GM12892 (cell line): ENCODE results near the gene PSMC1.
A peak's percentile ranks its signal among the peaks of the same experiment; 100 is the strongest.

ENCODE experiments used
- DNase-seq: peaks from one replicate; pipeline ENCODE4 v3.0.0; 2011; ENCODE audit not compliant: insufficient read length
- FAIRE-seq: peaks from 2 replicates; lab custom pipeline; 2011; peaks lifted over from hg19 to GRCh38; lab: Jason Lieb, UNC
- POLR2A ChIP-seq: IDR thresholded peaks from 2 replicates; pipeline ENCODE4 v1.6.1; 2011; ENCODE audit warnings: low read depth, low read length, control low read depth
- POLR2AphosphoS5 ChIP-seq: IDR thresholded peaks from 2 replicates; pipeline ENCODE4 v1.6.1; 2011; ENCODE audit warnings: low read depth, low read length, control low read depth
- TAF1 ChIP-seq: IDR thresholded peaks from 2 replicates; pipeline ENCODE4 v1.6.1; 2011; ENCODE audit warnings: low read depth, mild to moderate bottlenecking, control low read depth, low read length, borderline replicate concordance

PSMC1 gene

DNA sequence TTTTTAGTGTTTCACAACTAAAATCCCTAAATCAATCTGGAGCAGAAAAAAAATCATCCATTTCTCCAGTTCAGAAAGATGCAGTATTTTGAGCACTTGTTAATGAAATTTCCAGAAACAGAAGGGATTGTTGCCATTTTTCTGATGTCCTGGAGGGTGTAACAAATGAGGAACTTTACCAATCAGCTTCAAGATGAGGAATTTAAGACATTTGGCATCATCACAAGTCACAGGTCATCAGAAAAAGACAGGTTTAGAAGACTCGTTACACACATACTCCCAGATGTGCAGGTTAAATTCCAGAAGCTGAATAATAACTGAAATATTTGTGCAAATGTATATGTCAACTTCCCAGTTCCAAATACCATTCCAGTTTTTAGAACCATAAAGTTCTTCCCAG, 482 bp upstream of the PSMC1 start:
- TF ChIP-seq POLR2A = no peak
- no peak for TF ChIP-seq POLR2AphosphoS5
- no peak for TF ChIP-seq TAF1
- DNase-seq = no peak
- peak; percentile 14 for FAIRE-seq

- no peak for TF ChIP-seq POLR2A
- TF ChIP-seq POLR2AphosphoS5 = no peak
- TF ChIP-seq TAF1 = no peak
- DNase-seq (no peak), FAIRE-seq (no peak)
Measured at GRCh38 chr14:90263748-90264449, 7.5 kb downstream of the PSMC1 start.

- no peak for FAIRE-seq
- no peak for DNase-seq
- TF ChIP-seq POLR2A (no peak), POLR2AphosphoS5 (no peak; the same call in 1 of the 2 replicates), TAF1 (no peak)
Measured at GRCh38 chr14:90266441-90267154, 10.2 kb downstream of the PSMC1 start.

- no peak for FAIRE-seq
- no peak for TF ChIP-seq POLR2A
- TF ChIP-seq POLR2AphosphoS5 = no peak
- TF ChIP-seq TAF1 = no peak
Measured at GRCh38 chr14:90268420-90268819, 12.1 kb downstream of the PSMC1 start.

GRCh38 chr14:90272523-90272922, 16.2 kb downstream of the PSMC1 start:
- no peak for FAIRE-seq
- no peak for DNase-seq
- no peak for TF ChIP-seq POLR2AphosphoS5
- no peak for TF ChIP-seq POLR2A
- no peak for TF ChIP-seq TAF1

More at GRCh38 chr14:90268420-90268819, 12.1 kb downstream of the PSMC1 start:
- DNase-seq = no peak

GRCh38 chr14:90273532-90273931, 17.2 kb downstream of the PSMC1 start:
- no peak for FAIRE-seq
- TF ChIP-seq TAF1 (no peak), POLR2A (no peak), POLR2AphosphoS5 (no peak; the same call in 1 of the 2 replicates)
- no peak for DNase-seq

DNA sequence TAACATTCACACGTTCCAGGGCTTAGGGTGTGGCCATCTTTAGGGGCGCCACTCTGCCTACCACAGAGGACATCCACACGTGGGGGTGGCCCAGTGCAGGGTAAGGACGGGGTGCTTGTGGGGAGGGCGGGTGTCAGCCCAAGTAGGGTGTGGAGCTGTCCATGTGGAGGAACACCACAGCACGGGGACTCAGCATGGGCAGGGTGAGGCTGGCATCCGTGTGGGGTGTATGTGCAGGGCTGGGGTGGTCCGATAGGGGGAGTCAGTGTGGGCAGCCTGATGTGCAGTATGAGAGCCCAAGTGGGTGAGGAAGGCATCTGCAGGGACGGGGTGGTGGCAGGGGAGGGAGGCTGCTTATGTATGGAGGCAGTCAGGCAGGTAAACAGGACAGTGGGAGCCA, 17.7 kb downstream of the PSMC1 start:
- FAIRE-seq = no peak
- DNase-seq = no peak

GRCh38 chr14:90274808-90275457, 18.6 kb downstream of the PSMC1 start:
- TF ChIP-seq POLR2AphosphoS5 = peak; percentile 27; the same call in 1 of the 2 replicates
- no peak for TF ChIP-seq POLR2A
- DNase-seq = no peak
- FAIRE-seq = no peak

More for the DNA sequence above, 17.7 kb downstream of the PSMC1 start:
- TF ChIP-seq POLR2AphosphoS5 (peak; percentile 42; the same call in 1 of the 2 replicates), POLR2A (no peak)

GRCh38 chr14:90275458-90275814, 19.1 kb downstream of the PSMC1 start:
- FAIRE-seq (no peak), DNase-seq (no peak)
- no peak for TF ChIP-seq POLR2AphosphoS5
- no peak for TF ChIP-seq POLR2A
- no peak for TF ChIP-seq TAF1

- DNase-seq = no peak
- FAIRE-seq = no peak
- TF ChIP-seq POLR2AphosphoS5 (no peak), TAF1 (no peak), POLR2A (no peak)
Measured at GRCh38 chr14:90275820-90276219, 19.5 kb downstream of the PSMC1 start.

DNA sequence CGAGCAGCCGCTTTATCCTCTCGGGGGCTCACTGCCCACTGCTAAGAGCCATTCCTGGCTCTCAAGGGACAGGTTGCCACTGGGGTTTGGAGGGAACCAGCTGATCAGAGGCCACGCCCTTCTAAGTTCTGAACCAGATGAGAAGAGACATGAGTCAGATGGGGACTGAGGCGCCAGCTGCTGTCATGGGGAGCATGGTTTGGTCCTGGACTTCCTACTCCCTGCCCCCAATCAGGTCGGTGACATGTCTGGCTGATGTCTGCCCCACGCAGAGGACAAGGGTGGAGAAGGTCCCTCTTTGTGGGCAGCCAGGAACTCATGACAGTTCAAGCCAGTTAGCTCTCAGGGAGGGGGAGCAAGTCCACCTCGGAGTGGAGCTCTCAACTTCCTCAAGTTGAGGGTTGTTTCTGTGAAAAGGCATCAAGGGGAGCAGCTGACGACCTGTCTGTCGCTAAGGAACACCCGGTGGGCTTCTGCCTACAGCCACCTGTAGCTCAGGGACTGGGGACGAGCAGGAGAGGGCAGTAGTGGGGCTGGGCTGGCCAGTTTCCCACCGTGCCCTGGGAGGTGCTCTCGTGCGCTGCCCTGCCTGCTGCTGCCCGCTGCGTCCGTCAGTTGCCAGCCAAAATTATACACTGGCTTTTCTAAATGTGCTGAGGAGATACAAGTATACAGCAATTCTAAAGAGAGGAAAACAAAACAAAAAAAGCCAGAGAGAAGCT, 20.5 kb downstream of the PSMC1 start:
- TF ChIP-seq TAF1 (no peak), POLR2AphosphoS5 (no peak), POLR2A (no peak)
- DNase-seq = no peak
- FAIRE-seq = no peak
